Natural killer cell (primary cell): ENCODE results near the gene ARID1B. TPM values are rescaled to one million over a fixed set of nuclear protein-coding genes. Genes with fewer than 3 reads are reported as not detected.
A peak's percentile ranks its signal among the peaks of the same experiment; 100 is the strongest.

Experiments
- ATAC-seq, 3 donors: fragments of 150-1000 bp in 2 of 3; fragments of 200-7000 bp in 1 of 3; cut with Tn5 transposase; 1 replicate in 1 of 3; 2 replicates in 2 of 3; pipeline ENCODE4 v1.10.0; 2021; ENCODE audit warnings: mild to moderate bottlenecking in 2 of 3, moderate library complexity in 2 of 3
- DNase-seq, 2 donors: peaks; one replicate each; pipeline versions ENCODE4 v3.0.0 to v3.0.0-alpha.2; 2013 to 2021; ENCODE audit warnings: mixed read lengths in 1 of 2
- H3K27ac ChIP-seq: one replicate; pipeline ENCODE4 v1.5.1; 2013; ENCODE audit warnings: mild to moderate bottlenecking, low read length
- H3K27me3 ChIP-seq: one replicate; pipeline ENCODE4 v1.6.1; 2013; ENCODE audit warnings: low read length; ENCODE audit not compliant: control insufficient read depth, insufficient read depth
- H3K36me3 ChIP-seq: one replicate; pipeline ENCODE4 v1.6.1; 2013; ENCODE audit warnings: low read length; ENCODE audit not compliant: control insufficient read depth, insufficient read depth
- H3K4me1 ChIP-seq: one replicate; pipeline ENCODE4 v1.6.1; 2013; ENCODE audit warnings: low read length; ENCODE audit not compliant: control insufficient read depth, insufficient read depth
- H3K4me3 ChIP-seq: one replicate; pipeline ENCODE4 v1.5.1; 2013; ENCODE audit warnings: low read length
- H3K9me3 ChIP-seq: one replicate; pipeline ENCODE4 v1.6.1; 2013; ENCODE audit warnings: low read length; ENCODE audit not compliant: control insufficient read depth, insufficient read depth
- H3K27ac Mint-ChIP-seq, 2 donors: one replicate each; pipeline ENCODE4 v1.8.0; 2022; ENCODE audit warnings: mild to moderate bottlenecking in 2 of 2, mixed read lengths in 2 of 2, moderate library complexity in 1 of 2
- H3K27me3 Mint-ChIP-seq, 2 donors: one replicate each; pipeline ENCODE4 v1.8.0; 2022; ENCODE audit warnings: low read depth in 2 of 2, mixed read lengths in 2 of 2
- H3K36me3 Mint-ChIP-seq: one replicate; pipeline ENCODE4 v1.8.0; 2022; ENCODE audit warnings: mixed read lengths
- H3K4me1 Mint-ChIP-seq, 2 donors: one replicate each; pipeline ENCODE4 v1.8.0; 2022; ENCODE audit warnings: mixed read lengths in 2 of 2
- H3K4me3 Mint-ChIP-seq: one replicate; pipeline ENCODE4 v1.8.0; 2022; ENCODE audit warnings: mild to moderate bottlenecking, moderate library complexity, mixed read lengths
- H3K9me3 Mint-ChIP-seq, 2 donors: one replicate each; pipeline ENCODE4 v1.8.0; 2022; ENCODE audit warnings: mixed read lengths in 2 of 2
- CTCF ChIP-seq: fragments of 200-600 bp; IDR thresholded peaks from one replicate; pipeline ENCODE4 v1.8.0; 2022; ENCODE audit warnings: antibody characterized with exemption
- WGBS: methylation state at CpG from one replicate; pipeline ENCODE4 v1.1.7; 2013; ENCODE audit warnings: missing lambda C conversion rate; ENCODE audit not compliant: insufficient coverage; 5-methylcytosine and 5-hydroxymethylcytosine counted together
- intact Hi-C: fragments of 100-400 bp; cut with micrococcal nuclease; formaldehyde crosslinking; loops from one replicate; pipeline ENCODE4 v1.14.2; 2022
- total RNA-seq, 4 donors: library from RNA; stranded (reverse); fragments of 120-200 nt in 1 of 4; gene quantifications; one replicate each; pipeline versions ENCODE4 v1.2.3 to v1.2.4, GENCODE V29; 2013 to 2022

ARID1B gene
- total RNA-seq, 3 donors from 2014 or later (not counting 1 experiment from before 2014, with no cell fraction given), result 180 to 201 (median 189) TPM

GRCh38 chr6:157184202-157185015, 407.2 kb downstream of the ARID1B start:
- peak; percentile 85 for TF ChIP-seq CTCF
- peaks cover 14 to 25% of the 10 kb centered on the region in 2 donors for H3K4me1 Mint-ChIP-seq
- Histone ChIP-seq H3K36me3 (peaks cover 54% of the 10 kb centered on the region), H3K4me1 (peaks cover 13% of the 10 kb centered on the region), H3K27me3 (no peaks in the 10 kb centered on the region), H3K27ac (no peak overlapping the region), H3K4me3 (no peak overlapping the region), H3K9me3 (no peaks in the 10 kb centered on the region)
- WGBS, result 79% methylated on average over 25 of the region's 25 CpGs
- H3K27ac Mint-ChIP-seq, result peak overlapping the region in 1 of 2 donors; percentile 57
- DNase-seq, result peak; percentile 59 to 75
- peaks cover 8% of the 10 kb centered on the region for H3K36me3 Mint-ChIP-seq
- no peaks in the 10 kb centered on the region for H3K9me3 Mint-ChIP-seq
- intact Hi-C loops, result loop anchor here (1.0 to 5.0 kb wide), 3 partner anchors 150 to 620 kb away; partner anchors contain the start of gene ARID1B
- no peaks in the 10 kb centered on the region for H3K27me3 Mint-ChIP-seq
- no peak overlapping the region for H3K4me3 Mint-ChIP-seq
- peak; percentile 70 to 97 (median 84) for ATAC-seq

- over 99% methylated on average over 8 of the region's 8 CpGs for WGBS
- H3K36me3 ChIP-seq, result peaks cover 62% of the 10 kb centered on the region
- peaks cover 14 to 25% of the 10 kb centered on the region in 2 donors for H3K4me1 Mint-ChIP-seq
- no peak overlapping the region for H3K27ac ChIP-seq
- peaks cover 8% of the 10 kb centered on the region for H3K36me3 Mint-ChIP-seq
- TF ChIP-seq CTCF, result no peak
- H3K4me1 ChIP-seq, result peaks cover 13% of the 10 kb centered on the region
- peak overlapping the region in 1 of 2 donors; percentile 57 for H3K27ac Mint-ChIP-seq
- ATAC-seq, result no peak
- H3K4me3 Mint-ChIP-seq, result no peak overlapping the region
- H3K27me3 Mint-ChIP-seq, result no peaks in the 10 kb centered on the region
- intact Hi-C loops, result no loop called here
- no peaks in the 10 kb centered on the region for H3K9me3 Mint-ChIP-seq
- no peaks in the 10 kb centered on the region for H3K9me3 ChIP-seq
- no peaks in the 10 kb centered on the region for H3K27me3 ChIP-seq
- no peak overlapping the region for H3K4me3 ChIP-seq
- DNase-seq, result no peak
Measured at GRCh38 chr6:157185171-157185570, 408.0 kb downstream of the ARID1B start.

- no peak overlapping the region for H3K27ac ChIP-seq
- no peak for DNase-seq
- H3K9me3 Mint-ChIP-seq, result no peaks in the 10 kb centered on the region
Measured at GRCh38 chr6:157185986-157186385, 408.8 kb downstream of the ARID1B start.

More at GRCh38 chr6:157185986-157186385, 408.8 kb downstream of the ARID1B start:
- peaks cover 14 to 25% of the 10 kb centered on the region in 2 donors for H3K4me1 Mint-ChIP-seq
- H3K9me3 ChIP-seq, result no peaks in the 10 kb centered on the region
- H3K27ac Mint-ChIP-seq, result no peak overlapping the region
- ATAC-seq, result no peak
- intact Hi-C loops, result no loop called here
- no peak overlapping the region for H3K4me3 ChIP-seq
- 97% methylated on average over 6 of the region's 6 CpGs for WGBS
- no peak for TF ChIP-seq CTCF
- no peaks in the 10 kb centered on the region for H3K27me3 Mint-ChIP-seq
- peaks cover 68% of the 10 kb centered on the region for H3K36me3 ChIP-seq
- H3K27me3 ChIP-seq, result no peaks in the 10 kb centered on the region
- peaks cover 8% of the 10 kb centered on the region for H3K36me3 Mint-ChIP-seq
- peaks cover 13% of the 10 kb centered on the region for H3K4me1 ChIP-seq
- no peak overlapping the region for H3K4me3 Mint-ChIP-seq
